Measurements from ENCODE around the gene SWI5.

GRCh38 chr9:128322404-128323211, 46.5 kb downstream of the SWI5 start, which contains the start of the genes COQ4 and TRUB2:
- TF ChIP-seq EZH2 (IDR thresholded peaks at IDR 0.05; ENCODE audit: low read length, missing control alignments) (no peak), CTCF (conservative IDR thresholded peaks at IDR 0.05 in 1 of 2, IDR thresholded peaks at IDR 0.05 in 1 of 2; ENCODE audit: low read depth in 1 of 2, low read length in 2 of 2) (no peak)
